MV-4-11 (cell line): ENCODE measurements around the gene UTF1.
"Not testable (repeated sequence)": the region's sequence is repeated elsewhere in the genome, so short reads cannot be mapped to it uniquely, and the experiment has no call there.

Experiments
- DNase-seq: peaks from one replicate; lab custom pipeline; 2025; lab: John Stamatoyannopoulos, UW

UTF1 gene

DNA sequence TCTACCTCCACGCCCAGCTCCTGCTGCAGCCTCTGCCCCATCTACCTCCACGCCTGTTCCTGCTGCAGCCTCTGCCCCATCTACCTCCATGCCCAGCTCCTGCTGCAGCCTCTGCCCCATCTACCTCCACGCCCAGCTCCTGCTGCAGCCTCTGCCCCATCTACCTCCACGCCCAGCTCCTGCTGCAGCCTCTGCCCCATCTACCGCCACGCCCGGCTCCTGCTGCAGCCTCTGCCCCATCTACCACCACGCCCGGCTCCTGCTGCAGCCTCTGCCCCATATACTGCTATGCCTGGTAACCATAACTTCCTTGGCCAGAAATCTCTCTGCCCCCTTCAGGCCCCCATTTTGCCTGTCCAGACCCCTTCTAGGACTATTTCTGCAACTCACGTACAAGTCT lies 35.0 kb downstream of the UTF1 start:
- not testable (repeated sequence) for DNase-seq

DNA sequence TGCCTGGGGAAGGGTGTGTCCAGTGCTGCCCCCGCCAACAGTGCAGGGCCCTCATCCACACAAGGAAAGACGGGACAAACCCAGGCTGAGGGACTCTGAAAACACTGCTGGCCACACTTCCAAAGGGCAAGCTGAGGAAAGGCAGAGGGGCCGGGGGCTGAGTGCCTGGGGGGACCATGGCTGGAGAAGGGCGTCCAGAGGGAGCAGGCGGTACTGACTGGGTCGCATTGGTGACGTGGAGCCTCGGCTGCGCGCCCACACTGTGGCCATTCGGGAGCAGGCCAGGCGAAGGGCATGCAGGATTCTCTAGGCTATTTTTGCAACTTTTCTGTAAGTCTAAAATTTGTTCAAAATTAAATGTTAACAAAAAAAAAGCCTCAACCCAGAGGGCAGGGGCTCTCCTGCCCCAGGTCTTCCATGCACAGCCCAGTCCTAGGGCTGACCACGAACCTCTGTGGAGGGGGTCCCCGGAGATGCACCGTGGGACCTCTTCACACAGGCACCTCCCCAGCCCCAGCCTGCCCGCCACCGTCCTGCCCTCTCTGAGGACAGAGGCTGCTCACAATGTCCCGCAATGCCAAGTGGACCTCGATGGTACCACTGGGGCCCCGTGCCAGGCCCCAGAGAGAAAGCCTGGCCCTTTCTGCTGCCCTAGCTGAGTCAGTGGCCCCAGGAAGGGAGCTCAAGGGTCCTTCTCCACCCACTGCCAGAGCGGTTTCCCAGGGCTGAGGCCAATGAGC lies 36.2 kb downstream of the UTF1 start:
- no peak for DNase-seq

DNA sequence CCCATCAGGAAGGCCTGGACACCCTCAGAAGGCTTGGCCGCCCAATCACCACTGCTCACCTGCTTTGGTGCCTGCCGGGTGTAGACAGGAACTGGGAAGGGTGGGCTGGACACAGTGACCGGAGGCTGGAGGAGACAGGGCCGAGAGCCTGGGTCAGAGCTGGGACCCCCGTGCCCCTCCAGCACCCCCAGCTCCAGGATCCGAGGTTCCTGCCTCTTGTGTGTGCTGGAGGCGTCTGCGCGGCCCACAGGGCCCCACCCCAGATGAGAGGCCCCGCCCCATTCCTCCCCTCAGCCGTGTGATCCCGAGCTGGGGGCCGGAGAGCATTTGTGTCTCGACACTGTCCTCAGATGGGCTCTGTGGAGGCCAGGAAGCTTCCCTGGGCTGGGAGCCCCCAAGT lies 37.3 kb downstream of the UTF1 start:
- no peak for DNase-seq

DNA sequence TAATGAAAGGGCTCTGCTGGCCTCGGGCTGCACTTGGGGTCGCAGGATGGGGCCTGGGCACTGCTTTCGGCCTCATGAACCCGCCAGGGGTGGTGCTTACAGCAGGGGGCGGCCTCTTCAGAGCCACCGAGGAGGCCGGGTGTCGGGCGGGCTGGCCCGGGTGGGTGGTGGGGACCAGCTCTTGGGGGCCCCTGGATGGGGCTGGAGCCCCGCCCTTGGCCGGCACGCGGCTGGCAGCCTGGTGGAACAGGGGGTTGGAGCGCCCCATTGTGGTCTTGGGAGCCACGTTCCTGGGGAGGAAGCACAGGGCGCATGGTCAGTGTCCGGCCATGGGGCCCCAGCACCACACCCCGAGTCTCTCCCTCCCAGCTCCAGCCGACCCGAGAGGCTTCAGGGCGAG lies 37.8 kb downstream of the UTF1 start:
- DNase-seq = no peak

DNA sequence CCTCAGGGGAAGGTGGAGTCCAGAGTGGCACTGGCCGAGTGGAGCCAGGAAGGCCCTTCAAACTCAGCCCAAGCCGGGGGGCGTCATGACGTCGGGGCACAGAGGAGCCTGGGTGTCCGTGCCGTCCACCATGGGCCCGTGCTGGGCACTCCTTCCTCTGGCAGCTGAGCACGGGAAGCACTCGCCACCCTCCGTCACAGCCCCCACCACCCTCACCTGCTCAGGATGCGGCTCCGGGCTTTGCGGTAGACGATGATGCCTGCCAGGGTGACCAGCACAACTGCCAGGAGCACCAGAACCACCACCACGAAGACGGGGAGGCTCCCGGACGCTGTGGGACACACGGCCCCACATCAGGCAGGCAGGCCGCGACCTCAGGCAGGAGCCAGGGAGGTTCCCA lies 38.5 kb downstream of the UTF1 start:
- DNase-seq = no peak

DNA sequence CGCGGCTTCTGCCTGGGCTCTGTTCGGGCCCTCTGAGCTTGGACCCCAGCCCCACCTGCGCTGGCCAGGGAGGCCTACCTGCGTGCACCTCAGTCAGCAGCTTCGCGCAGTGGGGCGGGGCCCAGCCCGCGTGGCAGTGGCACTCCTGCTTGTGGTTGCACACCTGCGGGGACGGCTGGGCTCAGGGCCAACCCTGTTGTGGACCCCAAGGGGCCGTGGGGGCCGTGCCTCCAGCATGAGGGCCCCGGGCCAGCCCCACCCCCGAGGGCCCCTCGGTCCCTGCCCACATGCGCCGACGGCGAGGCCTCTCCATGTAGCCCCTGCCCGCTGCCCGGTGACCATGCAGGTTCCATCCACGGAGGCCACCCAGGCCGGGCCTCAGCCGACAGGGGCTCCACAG lies 39.4 kb downstream of the UTF1 start:
- no peak for DNase-seq

DNA sequence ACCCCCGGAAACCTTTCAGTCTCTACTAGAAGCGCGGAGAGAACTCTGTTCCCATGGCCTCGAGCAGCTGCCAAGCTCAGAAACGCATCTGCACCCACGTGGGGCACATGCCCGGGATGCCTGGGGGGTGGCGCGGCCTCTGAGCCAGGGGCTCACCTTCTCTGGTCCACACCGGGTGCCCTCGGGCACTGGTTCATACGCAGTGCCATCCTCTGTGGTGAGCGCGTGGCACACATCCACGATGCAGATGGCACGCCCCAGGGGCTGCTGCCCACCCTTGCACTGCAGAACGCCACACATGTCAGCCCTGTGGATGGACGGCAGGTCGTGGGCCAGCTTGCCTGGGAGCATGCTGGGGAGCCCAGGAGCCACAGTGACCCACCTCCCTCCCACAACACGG lies 40.2 kb downstream of the UTF1 start:
- no peak for DNase-seq

DNA sequence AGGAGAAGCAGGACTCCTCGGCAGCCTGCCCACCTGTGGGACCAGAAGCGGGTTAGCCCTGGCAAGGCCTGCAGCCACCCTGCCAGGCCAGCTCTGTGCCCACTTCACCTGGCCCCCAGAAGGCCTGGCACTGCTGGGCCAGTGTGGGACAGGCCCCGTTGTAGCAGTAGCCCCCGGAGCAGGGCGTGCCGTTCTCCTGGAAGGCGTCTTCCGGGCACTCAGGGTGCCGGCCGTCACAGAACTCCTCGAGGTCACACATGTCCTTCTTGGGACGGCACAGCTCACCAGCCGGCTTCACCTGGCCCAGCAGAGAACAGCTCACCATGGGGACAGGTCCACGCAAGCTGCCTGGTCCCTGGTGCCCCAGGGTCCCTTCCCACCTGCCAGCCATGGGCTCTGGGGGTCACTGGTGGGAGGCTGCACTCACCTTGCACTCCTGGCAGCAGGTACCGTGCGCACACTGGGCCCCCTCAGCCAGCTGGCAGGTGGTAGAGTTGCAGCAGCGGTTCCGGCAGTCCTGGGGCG lies 40.8 kb downstream of the UTF1 start:
- DNase-seq = no peak

DNA sequence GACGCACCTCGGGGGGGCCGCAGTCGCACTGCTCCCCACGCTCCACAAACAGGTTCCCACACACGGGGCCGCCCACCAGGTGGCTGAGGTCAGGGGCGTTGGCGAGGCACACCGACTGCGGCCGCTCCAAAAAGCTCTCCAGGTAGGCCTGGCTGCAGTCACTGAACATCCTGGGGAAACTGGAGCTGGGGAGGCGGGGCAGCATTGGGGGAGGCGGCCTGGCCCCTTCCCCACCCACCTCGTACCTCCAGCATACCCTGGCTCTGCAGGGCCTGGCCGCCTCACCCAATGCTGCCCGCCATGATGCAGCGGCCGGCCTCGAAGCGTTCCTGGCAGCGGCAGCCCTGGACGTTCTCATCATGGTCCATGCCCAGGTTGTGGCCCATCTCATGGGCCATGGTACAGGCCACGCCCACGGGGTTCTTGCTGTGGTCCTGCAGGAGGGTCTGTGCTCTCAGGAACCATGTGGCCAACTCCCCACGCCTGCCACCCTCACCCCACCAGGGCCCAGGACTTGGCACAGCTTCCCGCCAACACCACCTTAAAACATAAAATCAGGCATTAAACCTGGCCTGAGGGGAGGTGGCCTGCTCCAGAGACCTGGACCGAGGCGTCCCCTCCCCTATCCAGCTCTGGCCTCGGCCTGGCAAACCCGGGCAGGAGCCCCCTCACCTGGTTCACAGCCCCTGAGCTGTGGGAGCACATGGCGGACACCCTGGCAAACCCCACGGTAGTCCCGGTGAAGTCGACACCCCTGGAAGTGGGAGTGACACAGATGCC lies 41.7 kb downstream of the UTF1 start:
- no peak for DNase-seq

DNA sequence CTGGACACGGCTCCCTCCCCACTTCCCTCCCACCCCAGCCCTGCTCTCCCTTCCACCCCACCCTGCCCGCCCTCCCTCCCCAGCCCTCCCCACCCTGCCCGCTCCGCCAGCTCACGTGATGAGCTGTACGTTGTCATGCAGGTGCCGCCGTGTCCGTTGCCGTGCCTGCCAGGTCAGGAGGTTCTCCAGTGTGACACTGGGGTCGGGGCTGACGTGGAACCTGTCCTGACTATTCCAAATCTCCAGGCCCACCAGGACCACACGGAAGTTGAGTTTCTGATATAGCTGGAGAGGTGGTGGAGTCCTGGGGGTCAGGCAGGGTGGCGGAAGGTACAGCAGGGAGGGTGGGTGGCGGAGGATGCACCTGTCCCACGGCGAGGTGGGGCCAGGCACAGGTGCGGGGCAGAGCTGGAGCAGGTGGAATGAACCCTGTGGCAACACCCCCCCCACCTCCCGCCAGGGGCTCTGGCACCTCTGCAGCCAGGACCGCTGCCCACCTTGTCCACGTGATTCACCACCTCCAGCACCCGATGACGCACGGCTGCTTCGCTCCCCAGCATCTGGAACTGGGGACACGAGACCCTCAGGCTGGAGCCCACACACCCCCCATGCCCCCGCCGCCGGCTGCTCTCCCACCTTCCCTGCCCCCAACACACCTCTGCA lies 42.4 kb downstream of the UTF1 start:
- DNase-seq = no peak

DNA sequence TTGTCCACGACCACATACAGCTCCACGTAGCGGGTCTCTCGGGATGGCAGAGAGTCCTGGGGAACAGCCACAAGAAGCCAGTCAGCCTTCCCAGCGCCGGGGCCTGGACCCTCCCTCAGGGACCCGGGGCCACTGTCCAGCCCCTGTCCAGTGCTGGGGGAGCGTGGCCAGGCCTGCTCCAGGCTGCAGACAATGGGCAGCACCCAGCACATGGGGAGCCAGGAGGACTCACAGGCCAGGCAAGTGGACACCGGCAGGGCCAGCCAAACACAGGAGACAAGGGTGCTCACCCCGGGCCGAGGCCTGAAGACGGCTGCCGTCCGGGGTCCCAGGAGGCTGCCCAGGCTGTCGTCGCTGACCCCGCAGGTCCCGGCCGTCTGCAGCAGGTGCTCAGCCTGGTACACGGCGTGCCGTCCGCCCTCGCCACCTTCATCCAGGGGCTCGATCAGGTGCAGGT lies 43.0 kb downstream of the UTF1 start:
- DNase-seq = no peak

DNA sequence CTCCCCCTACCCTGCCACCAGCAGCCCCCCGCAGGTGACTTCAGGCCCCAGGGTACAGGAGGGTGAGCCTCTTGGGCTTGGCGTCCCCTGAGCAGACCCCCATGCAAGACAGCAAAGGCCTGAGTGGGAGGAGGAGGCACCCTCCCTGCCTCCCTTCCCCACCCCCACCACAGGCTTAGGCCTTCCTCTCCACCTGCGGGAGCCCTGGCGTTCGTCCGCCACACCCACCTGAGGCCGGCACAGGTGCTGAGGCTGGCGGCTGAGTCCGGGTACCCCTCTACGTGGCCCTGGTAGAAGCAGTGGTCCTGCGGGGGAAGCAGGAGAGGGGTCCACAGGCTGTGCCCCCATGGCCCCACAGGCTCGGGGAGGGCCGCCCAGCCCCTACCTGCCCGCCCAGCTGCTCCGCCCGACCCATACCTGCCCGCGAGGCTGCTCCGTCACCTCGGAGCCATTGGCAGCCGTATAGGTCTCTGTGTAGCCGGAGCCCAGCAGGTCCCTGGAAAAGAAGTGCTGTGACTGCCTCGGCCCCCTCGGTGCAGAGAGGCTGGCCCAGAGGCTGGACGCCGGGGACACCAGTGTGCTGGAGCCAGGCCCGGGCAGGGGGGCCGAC lies 43.6 kb downstream of the UTF1 start:
- DNase-seq = no peak

DNA sequence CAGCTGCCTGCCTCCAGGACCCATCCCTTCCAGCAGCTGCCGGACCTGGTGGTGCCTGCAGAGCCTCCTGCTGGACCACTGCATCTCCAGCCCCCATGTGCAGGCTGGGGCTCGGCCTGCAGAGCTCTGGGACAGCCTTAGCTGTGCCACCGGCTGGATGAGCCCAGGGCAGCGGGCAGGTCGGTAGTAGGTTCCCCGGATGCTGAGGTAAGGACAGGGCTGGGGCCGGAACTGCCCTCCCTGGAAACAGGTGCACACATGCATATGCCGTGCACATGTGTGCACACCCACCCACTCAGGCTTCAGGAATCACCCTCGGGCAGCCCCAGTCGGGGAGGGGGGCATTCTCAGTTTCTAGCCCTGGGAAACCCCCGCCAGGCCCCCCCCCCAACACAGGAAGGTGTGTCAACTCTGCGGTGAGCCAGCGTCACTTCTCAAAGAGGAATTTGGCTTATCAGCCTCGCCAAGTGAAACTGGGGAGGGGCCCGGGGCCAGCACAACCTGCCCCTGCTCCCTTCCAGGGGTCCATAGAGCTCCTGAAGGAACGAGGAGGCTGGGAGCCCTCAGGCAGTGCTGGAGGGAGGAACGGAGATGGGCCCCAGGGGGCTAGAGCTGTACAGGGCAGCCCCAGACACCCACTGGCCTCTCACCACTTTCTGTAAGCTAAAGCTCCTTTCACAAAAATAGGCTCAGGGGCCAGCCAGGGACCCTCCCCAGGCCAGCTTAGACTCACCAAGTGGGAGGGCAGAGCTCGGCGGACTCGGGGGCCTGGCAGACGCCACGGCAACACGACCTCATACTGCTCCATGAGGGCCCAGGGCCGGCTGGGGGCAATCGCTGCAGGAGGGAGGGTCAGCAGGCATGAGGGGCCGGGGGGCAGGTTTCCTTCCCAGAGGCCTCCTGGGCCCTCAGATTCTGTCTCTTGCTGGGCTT lies 45.0 kb downstream of the UTF1 start:
- DNase-seq = peak; percentile 69

DNA sequence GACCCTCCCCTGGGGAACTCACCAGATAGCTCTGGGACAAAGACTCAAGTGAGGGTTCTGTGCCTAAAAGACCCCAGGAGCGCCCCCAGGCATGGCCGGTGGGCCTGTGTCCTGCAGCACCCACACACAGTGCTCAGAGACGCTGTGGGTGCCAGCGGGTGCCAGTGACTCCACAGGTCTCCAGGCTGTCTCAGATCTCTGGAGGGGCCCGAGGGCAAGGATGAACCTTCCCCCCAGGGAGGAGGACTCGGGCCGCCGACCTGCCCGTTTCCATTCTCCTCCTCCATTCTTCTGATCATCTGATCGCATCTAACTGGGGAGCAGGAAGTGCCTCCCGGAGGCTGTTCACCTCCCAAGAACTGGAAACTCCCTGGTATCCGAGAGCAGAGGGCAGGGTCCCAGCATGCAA lies 45.7 kb downstream of the UTF1 start:
- DNase-seq = peak; percentile 6

DNA sequence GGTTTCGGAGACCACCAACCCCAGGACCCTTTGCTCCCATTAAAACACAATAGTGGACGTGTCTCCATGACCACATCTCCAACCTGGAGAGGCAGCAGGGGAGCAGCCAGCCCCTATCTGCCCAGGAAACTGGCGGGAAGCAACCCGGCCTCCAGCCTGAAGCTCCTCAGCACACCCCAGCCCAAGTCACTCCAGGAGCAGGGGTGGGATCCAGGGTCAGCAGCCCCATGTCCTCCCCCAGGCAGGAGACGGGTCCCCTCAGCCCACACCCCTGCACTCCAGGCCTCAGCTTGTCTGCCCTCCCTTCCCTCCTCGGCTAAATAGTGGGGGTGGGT lies 46.0 kb downstream of the UTF1 start:
- no peak for DNase-seq

DNA sequence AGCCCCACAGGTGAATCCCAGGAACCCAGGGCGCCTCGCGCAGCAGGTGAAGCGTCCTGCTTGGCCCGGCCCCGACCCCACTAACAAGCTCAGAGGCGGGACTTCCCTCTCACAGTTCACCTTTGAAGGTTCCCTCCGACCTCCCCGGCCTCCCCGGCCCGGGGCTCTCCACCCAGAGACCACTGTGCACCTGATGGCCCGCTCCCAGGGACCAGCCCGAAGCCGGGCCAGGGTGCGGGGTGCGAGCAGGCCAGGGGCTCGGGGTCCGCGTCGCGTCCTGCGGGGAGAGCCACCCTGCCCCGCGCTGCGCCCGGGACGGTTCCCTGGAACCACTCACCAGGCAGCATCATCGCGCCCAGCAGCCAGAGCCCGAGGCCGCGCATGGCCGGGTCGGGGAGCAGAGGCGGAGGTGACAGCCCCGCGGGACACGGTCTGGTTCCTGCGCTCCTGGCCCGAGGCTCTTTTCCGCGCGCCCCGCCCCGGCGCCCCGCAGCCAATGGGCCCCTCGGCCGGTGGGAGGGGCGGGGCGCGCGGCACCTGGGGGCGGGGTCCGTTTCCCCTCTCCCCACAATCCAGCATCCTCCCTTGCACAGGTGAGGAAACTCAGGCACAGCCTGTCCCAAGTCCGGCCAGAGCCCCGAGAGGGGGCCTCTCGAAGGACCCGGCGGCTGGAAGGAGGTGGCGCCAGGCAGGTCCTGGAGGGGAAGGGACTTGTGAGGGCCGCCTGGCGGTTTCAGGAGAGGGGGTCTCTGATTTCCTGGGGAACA lies 46.6 kb downstream of the UTF1 start, which contains the start of gene ADAM8:
ADAM8 (minus strand) TSS at position 434 of the 767 bp plus-strand sequence; CDS start at position 383, 51 bp downstream.
- DNase-seq = no peak

DNA sequence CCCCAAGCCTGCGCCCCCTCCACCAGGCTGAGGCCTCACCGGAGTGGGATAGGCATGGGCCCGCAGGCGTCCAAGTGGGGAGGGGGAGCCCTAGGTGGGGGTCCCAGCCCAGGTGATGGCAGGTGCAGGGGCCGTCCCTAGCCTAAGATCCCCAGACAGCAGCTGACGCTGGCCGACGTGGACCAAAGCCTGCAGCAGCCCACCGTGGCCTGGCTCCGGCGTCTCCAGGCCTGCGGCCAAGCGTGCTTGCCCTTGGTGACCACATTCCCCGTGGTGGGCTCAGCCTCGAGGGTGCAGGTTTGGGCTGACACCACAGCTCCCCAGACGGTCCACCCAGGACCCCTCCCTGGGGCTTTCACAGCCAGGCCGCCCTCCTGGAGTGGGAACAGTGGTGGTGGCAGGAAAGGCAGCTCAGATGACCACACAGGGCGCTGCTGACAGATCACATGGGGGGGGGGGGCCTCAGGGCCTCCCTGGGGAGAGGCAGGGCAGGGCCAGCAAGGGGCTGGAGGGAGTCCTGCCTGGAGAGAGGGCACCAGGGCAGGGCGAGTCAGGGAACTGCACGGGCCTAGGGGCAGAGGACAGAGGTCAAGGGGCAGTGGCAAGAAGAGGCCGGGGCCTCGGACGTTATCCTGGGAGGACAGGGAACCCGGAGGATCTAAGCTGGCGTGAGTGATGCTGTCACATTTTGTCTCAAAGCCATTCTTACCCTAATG lies 47.4 kb downstream of the UTF1 start:
- no peak for DNase-seq

DNA sequence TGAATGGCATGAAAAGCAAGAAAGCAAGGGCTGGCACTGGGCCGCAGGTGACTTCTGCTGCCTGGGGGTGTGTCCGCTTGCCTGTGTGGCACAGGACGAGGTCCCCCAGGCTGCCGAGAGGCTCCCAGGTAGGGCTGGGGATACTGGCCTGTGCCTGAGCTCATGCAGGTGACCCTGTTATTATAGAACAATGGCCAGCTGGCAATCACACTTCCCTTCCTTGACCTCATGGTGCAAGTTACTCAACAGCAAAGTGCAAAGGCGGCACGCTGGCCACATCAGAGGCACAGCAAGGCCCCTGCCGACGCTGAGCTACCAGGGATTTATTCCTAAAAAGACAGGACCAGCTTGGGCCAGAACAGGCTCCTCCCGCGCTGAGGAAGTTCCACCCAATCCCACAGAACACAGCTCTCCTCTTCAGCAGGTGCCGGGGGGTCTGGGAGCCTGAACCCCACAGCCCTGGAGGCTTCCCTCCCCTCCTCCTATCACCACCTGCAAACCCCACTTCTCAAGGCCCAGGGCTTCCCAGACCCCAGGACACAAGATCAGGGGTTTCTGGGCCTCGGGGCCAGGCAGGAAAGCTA lies 48.1 kb downstream of the UTF1 start:
- DNase-seq = peak; percentile 62

DNA sequence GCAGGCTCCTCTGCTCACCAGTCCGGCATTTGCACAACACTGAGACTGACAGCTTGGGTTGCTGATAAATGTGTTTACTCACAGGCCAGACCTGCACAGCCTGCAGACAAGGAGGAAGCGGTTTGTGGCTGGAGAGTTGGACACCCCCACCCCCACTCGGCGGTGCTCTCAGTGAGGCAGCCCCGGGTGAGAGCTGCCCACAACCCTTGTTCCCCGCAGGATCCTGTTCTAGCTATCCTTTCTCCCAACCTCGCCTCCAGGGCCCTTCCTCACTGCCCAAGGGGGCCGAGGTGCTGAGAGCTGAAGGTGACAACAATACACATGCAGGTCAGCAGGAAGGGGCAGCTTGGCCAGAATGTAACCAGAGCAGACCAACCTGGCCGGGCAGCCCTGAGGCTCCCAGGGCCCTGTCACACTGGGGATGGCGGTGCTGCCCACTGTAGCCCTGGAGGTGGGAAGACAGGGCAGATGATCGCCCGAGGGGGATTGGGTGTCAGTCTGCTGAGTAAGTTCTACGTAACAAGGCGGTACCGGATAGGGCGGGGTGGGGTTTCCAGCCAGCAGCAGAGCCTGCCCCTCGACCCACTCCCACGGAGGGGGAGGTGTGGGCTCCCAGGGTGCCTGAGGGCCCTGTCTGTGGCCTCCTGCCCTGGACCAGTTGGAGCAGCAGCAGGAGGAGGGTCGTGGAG lies 48.7 kb downstream of the UTF1 start:
- DNase-seq = peak; percentile 94
